ENCODE data around the gene LIG3. TPM values are rescaled to one million over a fixed set of nuclear protein-coding genes. Genes with fewer than 3 reads are reported as not detected.

Gene LIG3
- total and polyA plus RNA-seq, 2 of the 13 experiments (the other 11 are each of a cell fraction or from before 2014, with no cell fraction given) = 34.4 to 36.2 TPM

- TF ChIP-seq CHCHD3 (CRISPR knock-in tag; IDR thresholded peaks at IDR 0.05) (0 out of 2 replicates have a peak, but pooled peaks have one; percentile 58), ZNF775 (CRISPR knock-in tag; IDR thresholded peaks at IDR 0.05; ENCODE audit: borderline replicate concordance) (no peak), ZNF451 (CRISPR knock-in tag; IDR thresholded peaks at IDR 0.05) (0 out of 2 replicates have a peak, but pooled peaks have one; percentile 18), HMGXB4 (CRISPR knock-in tag; IDR thresholded peaks at IDR 0.05; ENCODE audit: borderline replicate concordance in 1 of 2, low read depth in 1 of 2) (peak in 1 of 2 experiments; percentile 26; a peak in 1 of 4 replicates), KDM6A (CRISPR knock-in tag; IDR thresholded peaks at IDR 0.05; ENCODE audit: low read depth) (no peak), ZNF672 (CRISPR knock-in tag; IDR thresholded peaks at IDR 0.05) (no peak), ZNF550 (CRISPR knock-in tag; IDR thresholded peaks at IDR 0.05; ENCODE audit: borderline replicate concordance) (no peak), CENPBD1 (CRISPR knock-in tag; IDR thresholded peaks at IDR 0.05; ENCODE audit: borderline replicate concordance, low read depth) (no peak), AHDC1 (CRISPR knock-in tag; IDR thresholded peaks at IDR 0.05; ENCODE audit: borderline replicate concordance) (no peak), SCMH1 (CRISPR knock-in tag; IDR thresholded peaks at IDR 0.05; ENCODE audit: borderline replicate concordance) (no peak), NCOA5 (CRISPR knock-in tag; IDR thresholded peaks at IDR 0.05) (no peak), ZNF605 (CRISPR knock-in tag; IDR thresholded peaks at IDR 0.05) (no peak), ATF5 (CRISPR knock-in tag; IDR thresholded peaks at IDR 0.05; ENCODE audit: low read depth) (no peak), ZNF841 (CRISPR knock-in tag; IDR thresholded peaks at IDR 0.05; ENCODE audit: borderline replicate concordance) (no peak; the same call in 1 of the 2 replicates), E2F1 (CRISPR knock-in tag; IDR thresholded peaks at IDR 0.05) (no peak), CERS6 (CRISPR knock-in tag; IDR thresholded peaks at IDR 0.05) (no peak), RBAK (CRISPR knock-in tag; IDR thresholded peaks at IDR 0.05) (no peak), MAFK (conservative IDR thresholded peaks at IDR 0.05 in 1 of 2, IDR thresholded peaks at IDR 0.05 in 1 of 2; ENCODE audit: low read length in 2 of 2) (no peak), ZNF30 (CRISPR knock-in tag; IDR thresholded peaks at IDR 0.05) (no peak), ZNF616 (CRISPR knock-in tag; IDR thresholded peaks at IDR 0.05; ENCODE audit: low read depth) (no peak)
Measured at GRCh38 chr17:34980353-34980680, at the start of gene LIG3 (continued).

Data from HepG2 (cell line).